AG09319 (cell line): ENCODE results near the gene AAR2.

Experiments
- DNase-seq: peaks from one replicate; pipeline ENCODE4 v3.0.0-alpha.2; 2010; ENCODE audit warnings: low read depth; ENCODE audit errors: extremely low read depth
- TF ChIP-seq, protein P1 (sequence below): IDR thresholded peaks from 2 replicates; pipeline ENCODE4 v1.5.1; 2011; ENCODE audit warnings: low read depth, mild to moderate bottlenecking, inconsistent platforms, low read length, moderate library complexity

The AAR2 gene

DNA sequence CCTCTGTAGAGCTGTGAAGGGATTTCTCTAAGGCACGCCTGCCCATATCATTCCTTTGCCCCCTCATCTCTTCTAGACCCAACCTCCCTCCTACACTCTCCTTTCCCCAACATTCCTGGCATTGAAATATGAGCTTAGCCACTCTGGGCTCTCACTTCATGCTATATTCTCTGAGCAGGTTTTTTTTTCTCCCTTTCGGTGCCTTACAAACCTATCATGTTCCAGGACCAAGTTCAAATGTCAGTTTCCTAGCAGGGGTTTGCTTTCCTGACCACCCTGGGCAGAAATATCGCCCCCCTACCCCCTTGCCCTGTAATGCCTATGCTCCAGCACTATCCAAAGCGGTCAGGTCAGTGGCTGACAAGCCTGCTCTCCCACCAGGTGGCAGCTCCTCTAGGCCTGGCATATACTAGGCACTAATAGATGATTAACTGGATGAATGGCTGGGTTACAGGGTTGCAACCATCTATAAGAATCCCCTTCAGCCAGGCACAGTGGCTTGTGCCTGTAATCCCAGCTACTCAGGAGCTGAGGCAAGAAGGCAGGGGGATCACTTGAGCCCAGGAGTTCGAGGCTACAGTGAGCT, 25.7 kb upstream of the AAR2 start:
- TF ChIP-seq, protein P1, sequence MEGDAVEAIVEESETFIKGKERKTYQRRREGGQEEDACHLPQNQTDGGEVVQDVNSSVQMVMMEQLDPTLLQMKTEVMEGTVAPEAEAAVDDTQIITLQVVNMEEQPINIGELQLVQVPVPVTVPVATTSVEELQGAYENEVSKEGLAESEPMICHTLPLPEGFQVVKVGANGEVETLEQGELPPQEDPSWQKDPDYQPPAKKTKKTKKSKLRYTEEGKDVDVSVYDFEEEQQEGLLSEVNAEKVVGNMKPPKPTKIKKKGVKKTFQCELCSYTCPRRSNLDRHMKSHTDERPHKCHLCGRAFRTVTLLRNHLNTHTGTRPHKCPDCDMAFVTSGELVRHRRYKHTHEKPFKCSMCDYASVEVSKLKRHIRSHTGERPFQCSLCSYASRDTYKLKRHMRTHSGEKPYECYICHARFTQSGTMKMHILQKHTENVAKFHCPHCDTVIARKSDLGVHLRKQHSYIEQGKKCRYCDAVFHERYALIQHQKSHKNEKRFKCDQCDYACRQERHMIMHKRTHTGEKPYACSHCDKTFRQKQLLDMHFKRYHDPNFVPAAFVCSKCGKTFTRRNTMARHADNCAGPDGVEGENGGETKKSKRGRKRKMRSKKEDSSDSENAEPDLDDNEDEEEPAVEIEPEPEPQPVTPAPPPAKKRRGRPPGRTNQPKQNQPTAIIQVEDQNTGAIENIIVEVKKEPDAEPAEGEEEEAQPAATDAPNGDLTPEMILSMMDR, result no peak; the same call in 1 of the 2 replicates
- no peak for DNase-seq

- DNase-seq, result no peak
- TF ChIP-seq, protein P1, result no peak
Measured at GRCh38 chr20:36213362-36213761, 22.9 kb upstream of the AAR2 start.

DNA sequence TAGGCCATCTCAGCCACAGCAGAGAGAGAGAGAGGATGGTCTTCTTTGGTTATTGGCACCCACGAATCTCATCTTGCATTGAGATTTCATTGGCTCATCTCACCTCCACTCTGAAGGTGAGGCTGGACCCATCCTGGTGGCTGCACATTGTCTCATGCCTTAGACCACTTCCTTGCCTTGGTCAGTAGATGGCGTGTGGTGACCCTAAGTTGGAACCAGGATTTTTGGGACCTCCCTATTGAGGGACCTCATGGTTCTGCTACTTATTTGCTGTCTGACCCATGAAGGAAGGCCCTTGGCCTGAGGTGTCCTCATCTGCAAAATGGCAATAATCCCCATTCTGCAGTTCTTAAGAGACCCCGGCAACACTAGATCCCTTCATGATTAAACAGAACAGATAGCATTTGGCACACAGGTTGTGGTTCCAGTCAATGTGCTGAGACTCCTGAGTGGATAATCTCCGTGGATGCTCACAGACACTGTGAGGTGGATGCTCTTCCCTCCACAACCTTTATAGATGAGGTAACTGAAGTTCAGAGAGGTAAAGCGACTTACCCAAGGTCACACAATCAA, 21.5 kb upstream of the AAR2 start:
- TF ChIP-seq, protein P1, result peak; percentile 51
- DNase-seq, result no peak

DNA sequence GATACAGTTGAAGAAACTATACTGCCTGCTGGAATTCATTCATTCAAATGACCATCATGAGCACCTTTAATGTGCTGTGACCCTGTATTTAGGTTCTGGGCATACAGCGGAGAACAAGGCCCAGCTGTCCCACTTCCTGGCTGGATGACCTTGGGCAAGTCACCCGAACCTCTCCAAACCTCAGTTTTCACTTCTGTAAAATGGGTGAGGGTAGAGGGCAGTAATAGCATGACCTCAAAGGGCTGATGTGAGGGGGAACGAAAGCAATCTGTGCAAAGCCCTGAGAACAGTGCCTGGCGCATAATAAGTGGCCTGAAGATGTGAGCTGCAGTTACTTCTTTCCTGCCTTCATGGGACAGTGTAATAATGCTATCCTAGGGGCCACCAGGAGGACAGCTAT, 20.5 kb upstream of the AAR2 start:
- TF ChIP-seq, protein P1, result no peak

GRCh38 chr20:36216314-36217025, 19.8 kb upstream of the AAR2 start:
- TF ChIP-seq, protein P1, result no peak
- DNase-seq, result no peak

More for the DNA sequence above, 20.5 kb upstream of the AAR2 start:
- no peak for DNase-seq

- TF ChIP-seq, protein P1, result no peak
- no peak for DNase-seq
Measured at GRCh38 chr20:36217226-36217625, 19.1 kb upstream of the AAR2 start.

- TF ChIP-seq, protein P1, result no peak
- no peak for DNase-seq
Measured at GRCh38 chr20:36218380-36219064, 17.8 kb upstream of the AAR2 start.
